Keratinocyte (primary cell): ENCODE results near the gene THEM4.

Source experiments
- CTCF ChIP-seq, 3 experiments: IDR thresholded peaks in 1 of 3; conservative IDR thresholded peaks in 1 of 3; optimal IDR thresholded peaks in 1 of 3; 2 replicates in 2 of 3; 3 replicates in 1 of 3; pipeline versions ENCODE3 to v1.5.1; 2011; ENCODE audit warnings: low read length in 3 of 3, mild to moderate bottlenecking in 3 of 3, moderate library complexity in 2 of 3, control low read depth in 1 of 3, inconsistent platforms in 1 of 3; ENCODE audit not compliant: insufficient read depth in 2 of 3; ENCODE audit errors: extremely low read depth in 1 of 3
- EZH2 ChIP-seq: IDR thresholded peaks from one replicate; pipeline ENCODE4 v1.6.1; 2012; ENCODE audit warnings: inconsistent platforms, mild to moderate bottlenecking, low read length, moderate library complexity

- TF ChIP-seq CTCF (optimal IDR thresholded peaks at IDR 0.05 in 1 of 3, IDR thresholded peaks at IDR 0.05 in 1 of 3, conservative IDR thresholded peaks at IDR 0.05 in 1 of 3; ENCODE audit: extremely low read depth in 1 of 3, insufficient read depth in 2 of 3, low read length in 3 of 3) = no peak
- no peak for TF ChIP-seq EZH2
Observed at GRCh38 chr1:151833172-151833900, 76.0 kb downstream of the THEM4 start.
